C4-2B (cell line): ENCODE data around the gene ASXL1.

Source experiments
- ZFX ChIP-seq: fragments of 450-650 bp; IDR thresholded peaks from 2 replicates; pipeline ENCODE4 v1.6.1; 2017
- TF ChIP-seq, protein P1 (sequence below): fragments of 450-650 bp; conservative IDR thresholded peaks from 2 replicates; pipeline ENCODE4 v1.5.1; 2017; ENCODE audit warnings: mild to moderate bottlenecking

DNA sequence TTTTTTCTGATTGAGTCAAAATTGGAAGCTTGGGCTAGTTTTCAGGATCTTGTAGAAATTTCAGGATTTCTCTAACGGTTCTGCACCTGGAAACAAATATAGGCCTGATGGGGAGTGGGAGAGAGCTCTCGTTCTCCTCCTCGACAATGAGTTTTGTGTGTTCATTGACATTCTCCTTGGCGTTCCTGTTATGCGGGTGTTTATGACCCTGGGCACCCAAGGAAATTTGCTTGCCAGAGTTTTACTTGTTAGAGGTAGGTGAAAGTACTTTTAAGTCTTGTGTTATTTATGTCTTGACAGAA is 2.2 kb downstream of the ASXL1 start:
- TF ChIP-seq, protein P1, sequence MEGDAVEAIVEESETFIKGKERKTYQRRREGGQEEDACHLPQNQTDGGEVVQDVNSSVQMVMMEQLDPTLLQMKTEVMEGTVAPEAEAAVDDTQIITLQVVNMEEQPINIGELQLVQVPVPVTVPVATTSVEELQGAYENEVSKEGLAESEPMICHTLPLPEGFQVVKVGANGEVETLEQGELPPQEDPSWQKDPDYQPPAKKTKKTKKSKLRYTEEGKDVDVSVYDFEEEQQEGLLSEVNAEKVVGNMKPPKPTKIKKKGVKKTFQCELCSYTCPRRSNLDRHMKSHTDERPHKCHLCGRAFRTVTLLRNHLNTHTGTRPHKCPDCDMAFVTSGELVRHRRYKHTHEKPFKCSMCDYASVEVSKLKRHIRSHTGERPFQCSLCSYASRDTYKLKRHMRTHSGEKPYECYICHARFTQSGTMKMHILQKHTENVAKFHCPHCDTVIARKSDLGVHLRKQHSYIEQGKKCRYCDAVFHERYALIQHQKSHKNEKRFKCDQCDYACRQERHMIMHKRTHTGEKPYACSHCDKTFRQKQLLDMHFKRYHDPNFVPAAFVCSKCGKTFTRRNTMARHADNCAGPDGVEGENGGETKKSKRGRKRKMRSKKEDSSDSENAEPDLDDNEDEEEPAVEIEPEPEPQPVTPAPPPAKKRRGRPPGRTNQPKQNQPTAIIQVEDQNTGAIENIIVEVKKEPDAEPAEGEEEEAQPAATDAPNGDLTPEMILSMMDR, result no peak
- no peak for TF ChIP-seq ZFX
